Activated CD4-positive, alpha-beta T cell treated with anti-CD3 and anti-CD28 coated beads, Interleukin-2, amount 50 U/mL, for 4 hours (primary cell): Measurements from ENCODE around the gene IGSF3.
"Not testable (repeated sequence)": the region's sequence is repeated elsewhere in the genome, so short reads cannot be mapped to it uniquely, and the experiment has no call there.

Source experiments
- DNase-seq, 2 experiments: peaks; one replicate each; pipeline ENCODE4 v3.0.0-alpha.2; 2020

The IGSF3 gene

DNA sequence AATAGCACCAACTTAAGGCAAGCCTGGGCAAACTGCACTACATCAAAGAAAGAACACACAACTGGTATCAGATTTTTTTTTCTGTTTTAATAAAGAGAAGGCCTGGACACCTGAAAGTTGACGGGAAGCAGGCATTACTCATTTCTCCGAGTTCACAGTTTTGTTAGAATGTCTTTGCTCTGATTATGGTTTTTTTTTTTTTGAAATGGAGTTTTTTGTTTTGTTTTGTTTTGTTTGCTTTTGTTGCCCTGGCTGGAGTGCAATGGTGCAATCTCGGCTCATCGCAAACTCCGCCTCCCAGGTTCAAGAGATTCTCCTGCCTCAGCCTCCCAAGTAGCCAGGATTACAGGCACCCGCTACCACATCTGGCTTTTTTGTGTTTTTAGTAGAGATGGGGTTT, 9.7 kb downstream of the IGSF3 start:
- not testable (repeated sequence) for DNase-seq

DNA sequence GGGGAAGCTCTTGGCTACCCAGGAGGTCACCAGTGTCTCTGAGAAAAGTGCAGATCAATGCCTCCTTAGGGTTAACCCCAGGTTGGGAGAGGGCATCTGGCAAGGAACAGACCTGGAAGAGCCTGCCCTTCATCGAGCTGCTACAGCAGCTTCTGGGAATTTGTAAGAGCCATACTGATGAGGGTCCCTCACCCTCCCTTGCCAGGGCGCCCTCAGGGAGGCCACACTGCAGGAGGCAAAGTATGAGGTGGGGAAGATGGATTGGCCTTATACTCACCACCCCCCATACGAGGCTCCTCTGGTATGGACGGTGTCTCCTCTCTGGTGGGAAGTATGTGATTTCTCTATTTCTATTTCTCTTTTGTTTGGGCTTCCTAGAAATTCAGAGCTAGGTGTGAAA, 13.2 kb downstream of the IGSF3 start:
- no peak for DNase-seq

DNA sequence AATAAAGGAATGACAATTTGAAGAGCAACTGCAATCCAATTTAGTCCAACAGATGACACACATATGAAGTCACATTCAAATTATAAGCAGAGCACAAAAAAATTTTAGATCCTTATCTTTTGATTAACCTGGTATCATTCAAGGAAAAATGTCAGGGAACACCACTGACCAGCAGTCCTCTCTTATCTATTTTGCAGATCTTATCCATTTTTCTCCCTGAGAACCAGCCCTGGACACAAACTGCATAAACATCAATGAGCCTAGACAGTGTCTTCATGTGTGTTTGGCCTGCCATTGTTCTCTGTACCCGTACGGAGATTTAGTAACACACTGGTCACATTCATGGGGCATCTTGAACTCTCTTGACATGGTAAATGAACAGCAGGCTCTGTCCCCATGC, 14.9 kb downstream of the IGSF3 start:
- not testable (repeated sequence) for DNase-seq

DNA sequence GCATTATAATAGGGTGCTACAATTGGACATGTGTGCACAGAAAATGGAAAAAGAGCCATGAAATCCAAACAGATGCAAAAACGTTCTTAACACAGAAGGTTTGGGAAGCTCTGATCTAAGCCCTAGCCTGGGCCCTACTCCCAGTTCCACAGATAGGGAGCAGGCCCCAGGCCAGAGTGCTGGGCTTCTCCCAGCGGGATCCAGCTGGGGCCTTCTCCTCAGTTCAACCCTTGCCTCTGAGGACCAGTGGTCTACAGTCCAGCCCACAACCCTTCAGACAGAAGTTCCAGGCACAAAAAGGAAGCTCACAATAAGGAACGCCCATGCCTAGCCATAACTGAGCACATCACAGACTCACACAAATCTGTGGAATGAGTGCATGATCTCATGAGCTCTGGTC, 16.8 kb downstream of the IGSF3 start:
- DNase-seq = not testable (repeated sequence)

DNA sequence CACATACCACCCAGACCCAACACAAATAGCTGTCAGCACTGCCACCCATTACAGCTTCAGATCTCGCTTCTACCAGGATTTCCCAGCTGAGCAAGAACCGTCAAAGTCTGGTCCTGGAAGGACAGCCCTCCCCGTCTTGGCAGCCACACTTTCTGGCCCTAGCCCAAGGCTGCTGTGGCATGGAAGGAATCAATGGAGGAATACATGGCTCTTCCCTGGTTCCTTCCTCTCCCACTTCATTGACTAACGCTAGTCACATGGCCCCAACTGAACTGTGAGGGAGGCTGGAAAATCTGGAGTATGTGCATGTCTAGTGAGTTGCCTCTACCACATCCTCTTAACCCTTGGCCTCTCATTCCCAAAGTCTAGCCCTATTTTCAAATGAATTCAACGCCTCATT, 18.5 kb downstream of the IGSF3 start:
- not testable (repeated sequence) for DNase-seq

DNA sequence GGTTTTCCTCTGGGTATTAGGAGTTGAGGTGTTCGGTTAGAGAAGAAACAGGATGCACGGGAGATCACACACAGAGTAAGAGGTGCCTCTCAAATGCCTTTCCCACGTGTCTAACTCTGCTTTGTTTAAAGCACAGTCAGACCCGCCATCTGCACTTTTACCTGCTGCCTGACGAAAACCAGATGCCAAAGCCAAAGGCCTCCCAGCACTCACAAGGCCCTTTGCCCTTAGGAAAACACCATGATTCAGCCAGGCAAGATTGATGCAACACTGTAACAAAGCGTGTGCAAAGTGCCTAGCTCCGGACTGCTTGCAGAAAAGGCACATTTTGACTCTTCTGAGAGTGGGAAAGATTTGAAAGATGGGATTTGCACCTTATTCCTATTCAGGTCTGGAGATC, 19.2 kb downstream of the IGSF3 start:
- not testable (repeated sequence) for DNase-seq

DNA sequence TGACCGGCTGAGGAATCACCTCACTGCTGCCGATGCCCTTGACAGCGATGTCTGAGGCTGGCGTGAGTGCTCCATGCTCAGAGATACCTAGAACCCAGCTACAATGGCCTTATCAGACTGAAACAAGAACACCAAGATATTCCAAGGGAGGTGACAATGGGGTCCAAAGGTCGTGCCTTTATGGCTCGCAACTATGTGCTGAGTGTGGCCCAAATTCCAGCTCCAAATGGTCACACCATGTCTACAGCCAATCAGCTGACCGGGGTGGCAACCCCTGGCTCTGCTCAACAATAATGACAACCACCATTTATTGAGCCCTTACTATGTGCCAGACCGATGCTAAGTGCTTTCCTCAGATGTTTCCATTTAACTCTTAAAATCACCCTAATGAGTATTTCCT, 20.3 kb downstream of the IGSF3 start:
- DNase-seq = not testable (repeated sequence)

DNA sequence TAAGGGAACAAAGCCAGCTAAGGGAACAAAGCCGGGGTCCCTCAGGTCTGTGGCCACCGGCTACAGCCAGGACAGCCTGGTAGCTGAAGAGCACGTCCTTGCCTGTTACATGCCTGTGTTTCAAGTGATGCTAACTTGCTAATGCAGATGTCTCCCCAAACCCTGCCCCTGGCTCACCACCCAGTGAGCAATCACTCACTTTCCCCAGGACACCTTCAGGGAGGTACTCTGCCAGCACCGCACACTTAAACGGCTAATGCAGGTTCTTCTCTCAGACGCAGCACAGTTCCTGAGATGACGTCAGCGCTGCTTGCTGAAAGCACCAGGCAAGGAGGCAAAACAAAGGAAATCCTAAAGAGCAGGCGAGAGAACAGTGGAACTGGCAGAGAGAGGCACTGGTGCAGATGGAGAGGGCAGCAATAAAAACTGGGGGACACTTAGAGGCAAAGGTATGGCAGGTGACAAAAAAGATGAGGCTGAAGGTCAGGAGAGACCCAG, 20.8 kb downstream of the IGSF3 start:
- not testable (repeated sequence) for DNase-seq

DNA sequence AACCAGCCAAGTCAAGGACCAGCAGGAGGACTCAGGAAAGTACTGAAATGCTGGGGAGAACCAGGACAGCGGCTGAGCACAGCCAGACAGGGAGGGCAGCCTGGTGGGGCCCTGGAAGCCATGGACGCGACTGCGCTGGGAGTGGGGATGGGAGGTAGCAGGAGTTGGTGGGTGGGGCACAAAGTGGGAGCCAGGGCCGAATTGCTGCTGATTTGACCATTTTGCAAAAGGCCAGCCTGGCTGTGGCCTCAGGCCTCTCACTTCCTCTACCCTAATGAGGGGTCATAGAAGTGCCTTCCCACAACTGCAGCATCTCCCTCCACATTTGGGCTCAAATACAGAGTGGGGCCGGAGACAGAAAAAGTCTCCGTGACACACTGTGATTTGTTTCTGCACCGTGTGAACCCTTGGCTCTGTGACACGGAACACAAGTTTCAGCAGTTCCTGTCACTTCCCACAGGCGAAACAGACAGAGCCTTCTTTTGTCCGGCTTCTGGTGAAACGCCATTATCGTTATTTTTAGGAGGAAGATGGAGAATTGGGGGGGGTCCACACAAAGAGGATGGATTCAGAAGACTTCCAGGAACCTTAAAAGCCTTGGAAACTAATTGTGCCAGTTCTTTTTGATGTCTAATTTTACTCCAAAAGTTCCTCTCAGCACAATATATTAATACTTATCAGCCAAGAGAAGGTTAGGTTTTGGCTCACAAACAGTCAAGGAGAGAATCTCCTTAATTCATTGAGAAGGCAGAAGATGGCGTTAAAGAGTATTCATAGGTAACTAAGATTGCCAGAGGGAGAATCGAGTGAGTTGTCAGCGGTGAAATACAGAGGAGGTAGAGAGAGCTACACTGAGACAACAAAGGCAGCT, 21.5 kb downstream of the IGSF3 start:
- DNase-seq = not testable (repeated sequence)

DNA sequence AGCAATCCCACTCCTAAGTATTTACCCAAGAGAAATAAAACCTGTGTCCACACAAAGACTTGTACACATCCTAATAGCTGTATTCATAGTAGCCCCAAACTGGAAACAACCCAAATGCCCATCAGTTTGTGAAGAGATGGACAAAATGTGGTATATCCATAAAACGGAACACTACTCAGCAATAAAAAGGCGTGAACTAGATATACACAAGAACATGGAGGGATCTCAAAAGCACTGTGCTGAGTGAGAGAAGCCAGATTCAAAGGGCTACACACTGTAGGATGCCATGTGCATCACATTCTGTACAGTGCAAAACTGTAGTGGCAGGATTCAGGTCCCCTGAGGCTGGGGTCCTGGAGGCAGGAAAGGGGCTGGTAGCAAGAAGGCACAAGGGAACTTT, 22.5 kb downstream of the IGSF3 start:
- not testable (repeated sequence) for DNase-seq

DNA sequence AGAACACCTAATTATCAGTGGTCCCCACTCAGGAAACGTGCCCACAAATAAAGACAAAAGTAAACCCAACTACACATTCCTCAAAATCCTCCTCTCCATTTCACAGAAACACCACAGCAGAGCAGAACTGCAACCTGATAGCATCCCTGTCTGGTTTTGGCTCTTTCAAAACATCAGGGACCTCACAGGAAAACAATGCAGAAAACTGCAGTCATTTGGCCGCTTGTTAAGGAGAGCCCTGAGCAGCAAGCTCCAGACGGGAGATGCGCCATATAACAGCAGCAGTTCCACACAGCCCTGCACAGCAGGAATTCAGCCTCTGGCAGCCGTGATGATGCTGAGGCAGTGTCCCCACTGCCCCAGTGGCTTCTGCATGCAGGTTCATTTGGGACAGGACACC, 23.4 kb downstream of the IGSF3 start:
- DNase-seq = not testable (repeated sequence)

DNA sequence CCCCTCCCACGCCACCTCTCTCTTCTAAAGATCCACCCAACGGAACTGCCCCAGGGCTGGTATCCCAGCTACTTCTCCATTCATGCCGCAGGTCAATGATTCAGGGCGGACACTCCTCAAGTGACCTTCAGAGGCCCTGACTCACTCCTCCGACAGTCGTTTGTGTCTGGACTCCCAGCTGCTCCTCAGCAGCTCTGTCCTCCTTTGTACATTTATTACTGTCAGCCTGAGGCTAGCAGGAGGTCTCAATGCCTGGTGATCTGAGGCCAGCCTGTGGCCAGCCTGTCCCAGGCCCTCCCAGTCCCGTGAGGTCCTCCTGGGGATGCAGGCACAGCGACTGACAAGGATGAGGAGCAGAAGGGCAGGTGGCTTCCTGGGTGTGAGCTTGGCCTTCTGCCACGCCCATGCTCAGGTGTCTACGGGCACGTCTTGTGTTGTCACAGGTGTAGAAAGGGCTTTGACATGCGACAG, 24.2 kb downstream of the IGSF3 start:
- DNase-seq = not testable (repeated sequence)

DNA sequence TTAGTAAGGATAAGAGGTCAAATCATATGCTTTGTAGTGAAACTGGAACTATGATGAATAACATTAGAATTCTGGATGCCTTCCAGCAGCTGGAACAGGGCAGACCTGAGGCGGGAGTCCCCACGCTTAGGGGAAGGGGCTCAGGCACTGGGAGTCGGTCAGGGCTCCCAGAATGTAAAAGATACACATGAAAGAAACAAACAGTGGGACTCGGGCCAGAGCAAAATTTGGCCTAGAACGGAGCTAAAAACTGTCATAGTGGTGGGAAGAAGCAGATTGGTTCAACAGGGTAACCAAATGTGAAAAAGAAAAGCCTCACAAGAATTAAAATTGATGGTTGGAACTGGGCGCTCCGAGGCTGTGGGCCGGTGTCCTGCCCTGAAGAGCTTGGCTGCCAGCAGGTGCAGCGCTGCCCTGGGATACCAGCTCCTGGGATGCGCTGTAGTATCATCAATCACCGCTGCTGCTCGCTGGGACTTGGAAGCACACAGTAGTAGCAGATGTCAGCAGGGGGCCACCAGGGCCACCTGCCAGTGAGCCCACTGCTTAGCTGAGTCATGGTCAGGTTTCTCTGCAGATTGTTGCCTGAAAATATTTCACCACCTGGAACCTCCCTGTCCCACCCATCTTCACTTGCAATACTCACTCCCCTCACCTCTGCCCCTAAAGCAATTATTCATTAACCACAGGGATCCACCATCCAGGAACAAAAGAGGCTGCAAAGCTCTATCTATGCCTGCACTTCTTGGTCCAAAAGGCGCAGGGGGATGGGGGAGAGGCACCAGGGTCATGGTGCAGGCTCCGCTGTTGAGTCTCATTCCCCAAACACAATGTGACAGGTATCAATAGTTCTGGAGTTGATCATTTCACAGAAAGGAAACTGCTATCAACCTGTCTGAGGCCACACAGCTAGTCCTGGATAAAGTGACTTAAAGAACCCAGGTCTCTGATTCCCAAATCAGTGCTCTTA, 24.9 kb downstream of the IGSF3 start:
- not testable (repeated sequence) for DNase-seq

DNA sequence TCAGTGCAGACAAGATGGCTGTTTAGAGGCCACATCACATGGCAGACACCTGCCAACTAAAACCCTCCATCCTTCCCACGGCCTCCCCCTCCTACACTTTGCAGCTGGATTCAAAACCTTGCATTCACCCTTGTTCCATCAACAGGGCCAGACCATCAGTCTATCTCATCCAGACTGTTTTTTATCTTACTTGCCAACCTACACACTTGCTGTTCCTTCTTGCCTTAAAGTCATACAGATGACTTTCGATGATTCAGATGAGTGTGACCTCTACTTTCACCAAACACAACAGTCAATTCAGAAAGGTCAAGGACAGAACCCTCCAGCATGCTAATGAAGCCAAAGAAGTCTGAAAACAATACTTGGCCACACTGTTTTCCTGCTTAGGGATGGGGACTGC, 29.9 kb downstream of the IGSF3 start:
- not testable (repeated sequence) for DNase-seq

DNA sequence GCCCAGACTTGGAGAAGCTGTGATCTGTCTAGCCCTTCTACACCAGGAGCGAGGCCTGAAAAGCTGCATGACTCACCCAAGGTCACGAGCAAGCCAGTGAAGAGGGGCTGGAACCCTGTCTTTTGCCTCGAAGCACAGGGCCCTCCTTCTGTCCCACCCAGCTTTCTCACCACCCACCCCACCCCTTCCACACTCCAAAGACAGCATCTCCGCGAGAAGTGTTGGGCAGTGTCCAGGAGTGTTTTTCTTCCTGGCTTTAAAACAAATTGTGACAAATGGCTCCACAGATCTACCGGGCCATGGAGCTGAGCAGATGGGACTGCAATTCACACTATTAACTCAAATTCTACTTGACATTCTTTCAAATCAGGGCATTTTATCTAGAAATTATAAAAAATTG, 30.9 kb downstream of the IGSF3 start:
- not testable (repeated sequence) for DNase-seq

DNA sequence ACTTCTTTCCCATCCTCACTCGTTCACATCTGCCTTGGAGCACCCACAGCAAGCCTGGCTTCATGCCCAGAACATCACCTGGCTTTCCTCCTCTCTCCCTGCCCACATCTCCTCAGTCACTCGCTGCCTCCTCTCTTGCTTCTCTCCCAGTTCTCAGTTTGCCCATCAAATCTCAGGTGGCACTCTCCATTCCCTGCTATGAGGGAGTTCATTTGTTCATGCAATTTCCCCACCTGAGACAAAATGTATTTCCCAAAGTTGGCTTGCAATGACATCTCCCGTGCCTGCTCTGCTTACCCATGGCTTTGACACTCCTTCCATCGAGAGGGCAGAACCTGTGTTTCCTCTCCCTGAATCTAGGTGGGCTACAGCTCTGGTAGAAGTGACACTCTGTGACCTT, 33.1 kb downstream of the IGSF3 start:
- DNase-seq = not testable (repeated sequence)

DNA sequence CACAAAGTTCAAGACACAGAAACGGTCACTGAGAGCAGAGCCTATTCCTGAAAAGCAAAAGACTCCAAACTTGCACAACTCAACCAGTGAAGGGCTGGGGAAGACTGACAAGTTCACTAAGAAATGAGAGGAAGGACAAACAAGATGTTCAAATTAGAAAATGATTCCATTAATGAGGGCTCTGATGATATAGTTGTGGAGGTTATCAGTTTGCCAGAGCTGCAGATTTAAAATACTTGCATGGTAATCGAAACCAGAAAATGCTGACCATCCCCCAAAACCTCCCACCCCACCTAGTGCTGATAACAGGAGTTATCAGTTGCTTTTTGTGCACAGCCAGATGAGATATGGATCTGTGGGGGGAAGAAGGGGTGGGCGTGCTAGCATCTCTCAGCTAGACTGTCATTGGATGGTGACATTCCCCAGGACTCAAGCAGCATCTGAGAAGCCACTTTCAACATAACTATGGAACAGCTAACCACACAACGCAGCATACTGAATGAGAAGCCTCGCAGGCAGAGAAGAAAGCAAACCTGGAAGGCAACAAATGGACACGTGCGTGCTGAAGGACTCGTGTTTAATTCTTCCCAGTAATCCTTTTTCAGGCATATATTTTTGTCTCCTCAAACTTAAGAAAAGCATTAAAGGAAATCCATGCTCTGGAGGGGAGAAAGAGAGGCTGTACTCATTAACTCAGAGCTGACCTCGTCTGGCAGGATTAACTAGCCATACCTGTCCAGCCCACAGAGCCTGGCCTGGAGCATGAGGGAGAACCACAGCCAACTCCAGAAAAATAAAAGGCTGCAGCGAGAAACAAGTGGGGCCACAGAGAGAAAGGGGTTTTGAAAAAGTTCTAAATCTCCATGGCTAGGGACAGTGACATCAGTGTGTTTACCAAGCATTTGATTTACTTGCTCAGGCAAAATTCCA, 35.3 kb downstream of the IGSF3 start:
- DNase-seq = not testable (repeated sequence)

DNA sequence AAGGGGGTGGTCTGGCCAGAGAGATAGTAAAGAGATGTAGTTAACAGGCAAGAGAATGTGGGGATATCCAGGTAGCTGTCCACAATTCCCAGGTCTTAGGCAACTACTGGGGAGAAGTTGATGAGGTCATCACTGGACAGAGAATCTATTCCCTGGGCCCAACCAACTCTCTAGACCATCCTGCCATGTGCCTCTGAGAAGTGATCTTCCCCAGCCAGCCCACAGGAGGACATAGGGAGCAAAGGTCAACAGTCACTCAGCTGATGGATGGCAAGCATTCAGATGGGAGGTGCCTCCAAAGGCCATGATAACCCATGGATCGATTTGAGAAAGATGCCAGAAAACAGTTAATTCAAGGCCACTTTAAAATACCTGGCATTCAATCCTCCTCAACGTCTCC, 36.0 kb downstream of the IGSF3 start:
- DNase-seq = not testable (repeated sequence)

DNA sequence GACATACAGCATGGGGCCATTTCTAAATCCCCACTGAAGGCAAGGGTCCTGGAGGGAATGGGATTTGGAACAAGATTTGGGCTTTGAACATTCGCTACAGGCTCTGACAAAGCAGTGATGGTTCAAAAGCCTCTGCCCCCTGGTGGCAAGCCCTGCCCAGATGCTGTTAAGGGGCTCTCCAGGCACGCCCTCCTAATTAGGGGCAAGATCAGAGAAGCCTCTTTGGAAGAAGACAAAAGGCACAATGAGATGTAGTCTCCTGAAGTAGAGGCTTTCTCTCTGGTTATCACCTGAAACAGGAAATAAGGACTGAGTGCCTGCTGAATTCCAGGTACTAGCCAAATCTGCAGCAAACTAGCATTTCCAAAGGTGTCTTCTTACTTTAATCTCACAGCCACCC, 37.5 kb downstream of the IGSF3 start:
- DNase-seq = not testable (repeated sequence)

DNA sequence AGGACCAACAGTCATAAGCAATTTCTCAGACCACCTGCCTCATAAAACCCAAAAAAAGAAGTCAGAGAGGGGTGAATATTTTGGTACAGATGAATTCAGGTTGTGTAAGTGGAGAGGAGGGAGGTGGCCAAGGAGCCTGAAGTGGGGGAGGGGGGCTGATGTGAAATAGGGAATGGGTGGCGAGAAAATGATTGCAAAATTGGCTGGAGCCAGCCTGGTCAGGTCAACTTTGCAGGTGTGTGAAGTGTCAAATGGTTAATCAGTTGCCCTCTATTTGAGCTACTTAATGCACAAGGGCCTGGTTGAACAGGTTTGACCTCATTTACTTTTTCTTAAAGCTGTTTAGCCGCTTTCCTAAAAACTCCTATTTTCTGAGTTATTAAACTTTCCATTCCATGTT, 38.1 kb downstream of the IGSF3 start:
- not testable (repeated sequence) for DNase-seq

DNA sequence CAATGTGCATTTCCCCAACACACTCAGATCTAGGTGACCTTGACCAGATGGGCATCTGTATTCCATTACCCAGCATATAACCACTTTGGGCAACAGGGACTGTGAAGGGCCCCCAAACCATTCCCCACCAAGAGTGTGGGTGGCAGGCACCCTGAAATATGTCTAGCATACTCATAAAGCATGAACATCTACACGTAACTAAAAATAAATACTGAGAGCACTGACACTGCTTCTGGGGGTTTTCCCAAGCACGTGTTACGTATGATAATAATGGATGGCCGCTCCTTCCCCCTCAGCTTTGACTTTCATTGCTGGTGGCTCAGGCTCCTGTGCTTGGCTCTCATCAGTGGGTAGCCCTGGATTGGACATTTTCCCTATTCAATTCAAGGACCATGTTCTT, 39.1 kb downstream of the IGSF3 start:
- no peak for DNase-seq

DNA sequence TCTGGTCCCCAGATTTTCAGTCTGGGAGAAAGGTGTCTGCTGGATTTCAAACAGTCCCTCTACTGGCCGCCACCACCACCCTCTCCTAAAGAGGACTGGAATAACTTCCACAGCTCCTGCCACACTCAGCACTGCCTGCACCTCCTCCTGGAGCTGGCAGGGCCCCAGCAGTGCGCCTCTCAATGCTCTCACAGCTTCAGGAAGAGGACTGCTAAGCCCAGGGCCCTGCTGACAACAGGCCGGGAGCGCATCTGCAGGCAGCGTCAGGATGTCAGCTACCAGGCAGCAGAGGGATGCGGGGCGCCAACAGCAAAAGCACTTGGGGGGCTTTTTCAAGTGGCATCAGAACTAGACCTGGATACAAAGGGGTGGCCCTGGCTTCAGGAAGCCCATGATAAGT, 40.2 kb downstream of the IGSF3 start:
- DNase-seq = not testable (repeated sequence)
